ENCODE results near the gene PRSS8.

Gene PRSS8

GRCh38 chr16:31128711-31129567 lies 6.6 kb downstream of the PRSS8 start:
- DNase-seq (ENCODE audit: low read depth) = no peak

- DNase-seq (ENCODE audit: low read depth) = no peak
Observed at GRCh38 chr16:31127182-31127581, 8.3 kb downstream of the PRSS8 start.

GRCh38 chr16:31125844-31126243 lies 9.7 kb downstream of the PRSS8 start:
- DNase-seq (ENCODE audit: low read depth) = no peak

- no peak for DNase-seq (ENCODE audit: low read depth)
Observed at GRCh38 chr16:31120129-31120528, 15.4 kb downstream of the PRSS8 start.

- DNase-seq (ENCODE audit: low read depth) = peak; percentile 69
Observed at GRCh38 chr16:31118223-31119155, 17.0 kb downstream of the PRSS8 start.

- peak; percentile 96 for DNase-seq (ENCODE audit: low read depth)
Observed at GRCh38 chr16:31117384-31118222, 17.9 kb downstream of the PRSS8 start, which contains the start of gene KAT8. TSS of gene KAT8 (plus strand) at chr16:31117664. CDS start at chr16:31117682, 18 bp downstream.

- DNase-seq (ENCODE audit: low read depth) = no peak
Observed at GRCh38 chr16:31114468-31114867, 21.1 kb downstream of the PRSS8 start.

- DNase-seq (ENCODE audit: low read depth) = no peak
Observed at GRCh38 chr16:31113121-31114120, 22.1 kb downstream of the PRSS8 start.

- DNase-seq (ENCODE audit: low read depth) = no peak
Observed at GRCh38 chr16:31112711-31113110, 22.8 kb downstream of the PRSS8 start.

GRCh38 chr16:31111881-31112466 lies 23.6 kb downstream of the PRSS8 start:
- no peak for DNase-seq (ENCODE audit: low read depth)

- no peak for DNase-seq (ENCODE audit: low read depth)
Observed at GRCh38 chr16:31110106-31111034, 25.2 kb downstream of the PRSS8 start.

- no peak for DNase-seq (ENCODE audit: low read depth)
Observed at GRCh38 chr16:31109622-31110021, 25.9 kb downstream of the PRSS8 start.

- no peak for DNase-seq (ENCODE audit: low read depth)
Observed at GRCh38 chr16:31108794-31109558, 26.6 kb downstream of the PRSS8 start.

- DNase-seq (ENCODE audit: low read depth) = peak; percentile 55
Observed at GRCh38 chr16:31108035-31108793, 27.3 kb downstream of the PRSS8 start, which contains the start of gene BCKDK. TSS of gene BCKDK (plus strand) at chr16:31108386. CDS start at chr16:31109224, 838 bp downstream.

GRCh38 chr16:31107465-31107867 lies 28.1 kb downstream of the PRSS8 start:
- no peak for DNase-seq (ENCODE audit: low read depth)

- DNase-seq (ENCODE audit: low read depth) = no peak
Observed at GRCh38 chr16:31106509-31107464, 28.7 kb downstream of the PRSS8 start.

Measured in fibroblast of gingiva (primary cell).